Astrocyte (in vitro differentiated cells and primary cell): Measurements from ENCODE around the gene EXOC6. TPM values are rescaled to one million over a fixed set of nuclear protein-coding genes. Genes with fewer than 3 reads are reported as not detected.

Experiments
- DNase-seq: peaks from one replicate; pipeline ENCODE4 v3.0.0-alpha.2; 2010; ENCODE audit warnings: low read depth
- FAIRE-seq: peaks from 2 replicates; lab custom pipeline; 2011; peaks lifted over from hg19 to GRCh38; lab: Jason Lieb, UNC
- H2AFZ ChIP-seq: 2 replicates; pipeline ENCODE4 v1.6.0; 2012; ENCODE audit warnings: low read depth, low read length, inconsistent platforms
- H3K27ac ChIP-seq: 2 replicates; pipeline ENCODE4 v1.5.1; 2011; ENCODE audit warnings: low read depth, low read length, inconsistent platforms
- H3K27me3 ChIP-seq: 2 replicates; pipeline ENCODE4 v1.6.0; 2011; ENCODE audit warnings: low read length, inconsistent platforms; ENCODE audit not compliant: insufficient read depth
- H3K36me3 ChIP-seq: 2 replicates; pipeline ENCODE4 v1.5.1; 2011; ENCODE audit warnings: low read length, inconsistent platforms; ENCODE audit not compliant: insufficient read depth
- H3K4me1 ChIP-seq: 2 replicates; pipeline ENCODE4 v1.5.1; 2011; ENCODE audit warnings: low read length, inconsistent platforms; ENCODE audit not compliant: insufficient read depth
- H3K4me2 ChIP-seq: 2 replicates; pipeline ENCODE4 v1.6.0; 2012; ENCODE audit warnings: low read length, inconsistent platforms
- H3K4me3 ChIP-seq: 2 replicates; pipeline ENCODE4 v1.5.1; 2011; ENCODE audit warnings: low read depth, mild to moderate bottlenecking, low read length, inconsistent platforms; ENCODE audit not compliant: insufficient read depth
- H3K79me2 ChIP-seq: 2 replicates; pipeline ENCODE4 v1.6.0; 2012; ENCODE audit warnings: mild to moderate bottlenecking, low read length, inconsistent platforms; ENCODE audit not compliant: insufficient read depth
- H3K9ac ChIP-seq: 2 replicates; pipeline ENCODE4 v1.6.0; 2012; ENCODE audit warnings: mild to moderate bottlenecking, low read length, inconsistent platforms
- H3K9me3 ChIP-seq: 2 replicates; pipeline ENCODE4 v1.5.1; 2012; ENCODE audit warnings: low read depth, mild to moderate bottlenecking, low read length, inconsistent platforms; ENCODE audit not compliant: insufficient read depth
- H4K20me1 ChIP-seq: 2 replicates; pipeline ENCODE4 v1.6.0; 2012; ENCODE audit warnings: low read length, inconsistent platforms; ENCODE audit not compliant: insufficient read depth
- H3K27ac Mint-ChIP-seq: one replicate; pipeline ENCODE4 v1.8.0; 2021; ENCODE audit warnings: mild to moderate bottlenecking, mixed read lengths; ENCODE audit not compliant: unreplicated experiment
- H3K27me3 Mint-ChIP-seq: one replicate; pipeline ENCODE4 v1.8.0; 2021; ENCODE audit warnings: low read depth, mixed read lengths; ENCODE audit not compliant: unreplicated experiment
- H3K36me3 Mint-ChIP-seq: one replicate; pipeline ENCODE4 v1.8.0; 2021; ENCODE audit warnings: low read depth, mixed read lengths; ENCODE audit not compliant: unreplicated experiment
- H3K4me1 Mint-ChIP-seq: one replicate; pipeline ENCODE4 v1.8.0; 2021; ENCODE audit warnings: low read depth, mixed read lengths; ENCODE audit not compliant: unreplicated experiment
- H3K4me3 Mint-ChIP-seq: one replicate; pipeline ENCODE4 v1.8.0; 2021; ENCODE audit warnings: mild to moderate bottlenecking, moderate library complexity, mixed read lengths; ENCODE audit not compliant: unreplicated experiment
- H3K9me3 Mint-ChIP-seq: one replicate; pipeline ENCODE4 v1.8.0; 2021; ENCODE audit warnings: mild to moderate bottlenecking, mixed read lengths; ENCODE audit not compliant: unreplicated experiment
- CTCF ChIP-seq: IDR thresholded peaks from 2 replicates; pipeline ENCODE4 v1.5.1; 2011; ENCODE audit warnings: low read depth, mild to moderate bottlenecking, inconsistent platforms, low read length, moderate library complexity; ENCODE audit not compliant: insufficient read depth
- EZH2 ChIP-seq: IDR thresholded peaks from 2 replicates; pipeline ENCODE4 v1.6.1; 2012; ENCODE audit warnings: mild to moderate bottlenecking, low read length, inconsistent platforms; ENCODE audit not compliant: insufficient read depth
- total RNA-seq: library from RNA; stranded (reverse); gene quantifications from 2 replicates; pipeline ENCODE4 v1.2.1, GENCODE V29; 2021

EXOC6 gene
- total RNA-seq, 1 donor from 2014 or later: 4.9 TPM

DNA sequence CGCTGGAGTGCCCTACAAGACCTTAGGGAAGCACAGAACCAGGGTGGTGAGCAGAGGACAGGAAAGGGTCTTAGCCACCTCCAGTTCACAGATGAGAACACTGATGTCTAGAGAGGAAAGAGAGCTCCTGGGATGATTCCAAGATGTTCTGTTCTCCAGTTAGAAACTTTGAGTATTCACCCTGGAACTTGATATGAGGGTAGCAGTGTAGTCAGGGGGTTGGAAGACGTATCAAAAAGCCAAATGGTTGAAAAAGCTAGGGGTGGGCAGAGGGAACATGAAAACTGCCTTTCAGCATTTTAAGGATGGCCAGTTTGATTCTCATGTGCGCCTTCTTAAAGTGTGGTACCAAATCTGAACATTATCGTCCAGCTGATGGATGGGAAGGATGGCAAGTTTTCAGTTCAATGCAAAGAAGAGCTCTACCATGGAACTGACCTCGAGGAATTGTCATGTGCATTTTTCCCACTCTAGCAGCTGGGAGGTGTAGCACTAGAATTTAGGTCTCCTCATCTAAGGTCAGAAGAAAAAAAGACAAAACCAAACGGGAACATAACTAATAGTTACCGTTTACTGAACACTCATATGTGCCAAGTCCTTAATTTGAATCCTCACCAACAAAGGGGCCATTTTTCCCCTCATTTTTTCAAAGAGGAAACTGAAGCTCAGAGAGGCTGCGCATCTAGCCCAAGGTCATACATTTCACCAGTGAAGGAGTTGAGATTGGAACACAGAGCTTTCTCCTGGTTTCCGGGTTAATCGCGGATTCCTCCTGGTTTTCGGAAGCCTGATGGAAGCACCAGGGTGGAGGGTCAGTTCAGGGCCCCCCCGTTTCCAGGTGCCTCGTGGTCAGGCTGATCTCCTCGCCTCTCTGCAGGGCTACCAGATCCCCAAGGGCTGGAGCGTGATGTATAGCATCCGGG lies 219.4 kb downstream of the EXOC6 start:
- DNase-seq (no peak), FAIRE-seq (no peak)
- Histone ChIP-seq H3K36me3 (no peaks in the 10 kb centered on the region), H3K27ac (no peak overlapping the region), H3K27me3 (peaks cover 87% of the 10 kb centered on the region), H3K4me3 (no peak overlapping the region), H4K20me1 (no peaks in the 10 kb centered on the region), H3K4me1 (peaks cover 14% of the 10 kb centered on the region), H3K79me2 (no peaks in the 10 kb centered on the region), H3K9ac (no peak overlapping the region), H3K4me2 (peak overlapping the region; percentile 73), H2AFZ (peak overlapping the region; percentile 52), H3K9me3 (peaks cover 5% of the 10 kb centered on the region)
- H3K4me1 Mint-ChIP-seq: peaks cover 3% of the 10 kb centered on the region
- H3K36me3 Mint-ChIP-seq: peaks cover 3% of the 10 kb centered on the region
- H3K9me3 Mint-ChIP-seq: peaks cover 16% of the 10 kb centered on the region
- no peak for TF ChIP-seq EZH2
- TF ChIP-seq CTCF: no peak
- peaks cover 86% of the 10 kb centered on the region for H3K27me3 Mint-ChIP-seq
- no peak overlapping the region for H3K27ac Mint-ChIP-seq
- H3K4me3 Mint-ChIP-seq: no peak overlapping the region

- Mint-ChIP-seq H3K4me1 (peaks cover 3% of the 10 kb centered on the region), H3K27ac (no peak overlapping the region), H3K27me3 (peaks cover 87% of the 10 kb centered on the region), H3K36me3 (peaks cover 3% of the 10 kb centered on the region), H3K4me3 (peak overlapping the region; percentile 62), H3K9me3 (peaks cover 16% of the 10 kb centered on the region)
- H3K79me2 ChIP-seq: no peaks in the 10 kb centered on the region
- H2AFZ ChIP-seq: peak overlapping the region; percentile 52
- peak overlapping the region; percentile 23 for H3K4me3 ChIP-seq
- no peak overlapping the region for H3K27ac ChIP-seq
- peak overlapping the region; percentile 73 for H3K4me2 ChIP-seq
- DNase-seq (peak; percentile 47), FAIRE-seq (no peak)
- no peak overlapping the region for H3K9ac ChIP-seq
- H3K36me3 ChIP-seq: no peaks in the 10 kb centered on the region
- TF ChIP-seq CTCF (no peak), EZH2 (peak; percentile 52)
- H3K9me3 ChIP-seq: peaks cover 4% of the 10 kb centered on the region
- H3K27me3 ChIP-seq: peaks cover 90% of the 10 kb centered on the region
- peaks cover 13% of the 10 kb centered on the region for H3K4me1 ChIP-seq
- no peaks in the 10 kb centered on the region for H4K20me1 ChIP-seq
These were observed 220.3 kb downstream of the EXOC6 start for GRCh38 chr10:93068411-93069244.
